ENCODE data around the gene THEMIS. TPM values are rescaled to one million over a fixed set of nuclear protein-coding genes. Genes with fewer than 3 reads are reported as not detected.

The THEMIS gene
- total RNA-seq, 1 experiment from 2014 or later, result 0.05 TPM

DNA sequence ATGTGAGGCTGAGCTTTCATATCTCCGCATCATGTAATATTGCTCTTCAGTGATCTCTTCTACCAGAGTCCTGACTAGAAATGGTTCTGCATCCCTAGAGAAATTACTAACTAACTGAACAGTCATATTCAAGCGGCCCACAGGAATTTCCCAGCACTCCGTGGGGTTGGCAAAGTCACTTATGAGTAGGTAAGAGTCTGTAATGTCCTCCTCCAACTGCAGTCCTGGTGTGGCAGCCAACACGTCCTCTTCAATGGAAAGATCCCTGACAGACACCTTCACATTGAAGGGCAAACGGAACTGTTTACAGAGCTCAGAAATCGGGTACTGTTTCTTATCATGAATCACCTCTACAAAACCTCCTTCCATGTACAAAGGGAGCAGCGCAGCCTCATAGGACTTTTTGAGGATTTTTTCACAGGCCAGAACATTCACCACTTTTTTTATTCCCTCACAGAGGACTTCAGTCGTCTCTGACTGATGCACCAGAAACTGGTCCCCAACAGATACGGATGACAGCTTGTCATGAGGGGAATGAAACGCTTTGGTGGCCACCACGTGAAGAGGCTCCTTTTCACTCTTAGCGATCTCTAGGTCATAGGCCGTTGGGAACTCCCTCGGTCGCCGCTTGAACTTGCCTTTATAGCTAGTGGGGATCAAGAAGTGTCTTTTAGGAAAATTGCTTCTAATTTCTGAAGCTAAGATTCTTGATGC, 87.7 kb downstream of the THEMIS start:
- CTCF ChIA-PET, result no interaction called here
- no peak overlapping the region for H3K27ac ChIP-seq (ENCODE audit: low read length)
- H3K27me3 ChIP-seq (ENCODE audit: control insufficient read depth, insufficient read depth, low read length), result 0 out of 2 replicates have a peak, but pooled peaks cover 3% of the 10 kb centered on the region
- POLR2A ChIA-PET, result no interaction called here
- no peaks in the 10 kb centered on the region for H3K9me3 ChIP-seq (ENCODE audit: control insufficient read depth, insufficient read depth, low read depth, low read length)
- intact Hi-C loops (cut with micrococcal nuclease; ENCODE audit: unreplicated experiment) (no loop called here), in situ Hi-C loops (cut with HindIII; ENCODE audit: low pct_unique_long_range_greater_than_20kb, low sequenced_read_pairs) (no loop called here)
- no peaks in the 10 kb centered on the region for H3K36me3 ChIP-seq (ENCODE audit: control insufficient read depth, insufficient read depth, low read length)
- no TSS peak for BruUV-seq (replicated peaks)
- no peaks in the 10 kb centered on the region for H3K4me1 ChIP-seq (ENCODE audit: control insufficient read depth, insufficient read depth, low read length)
- TF ChIP-seq REST (IDR thresholded peaks at IDR 0.05; ENCODE audit: insufficient read depth in 1 of 2, low read depth in 2 of 2, low read length in 1 of 2) (no peak), TCF7L2 (IDR thresholded peaks at IDR 0.05; ENCODE audit: low read depth, low read length) (no peak), CTCF (IDR thresholded peaks at IDR 0.05) (no peak), SIN3A (IDR thresholded peaks at IDR 0.05; ENCODE audit: borderline replicate concordance, insufficient read depth, low read depth, low read length) (no peak), POLR2AphosphoS5 (IDR thresholded peaks at IDR 0.05; ENCODE audit: low read depth, low read length) (no peak)
- ATAC-seq (no peak), DNase-seq (ENCODE audit: low read depth, low spot score) (no peak)
- no peak overlapping the region for H3K4me3 ChIP-seq (ENCODE audit: low read depth in 2 of 2, low read length in 2 of 2)

DNA sequence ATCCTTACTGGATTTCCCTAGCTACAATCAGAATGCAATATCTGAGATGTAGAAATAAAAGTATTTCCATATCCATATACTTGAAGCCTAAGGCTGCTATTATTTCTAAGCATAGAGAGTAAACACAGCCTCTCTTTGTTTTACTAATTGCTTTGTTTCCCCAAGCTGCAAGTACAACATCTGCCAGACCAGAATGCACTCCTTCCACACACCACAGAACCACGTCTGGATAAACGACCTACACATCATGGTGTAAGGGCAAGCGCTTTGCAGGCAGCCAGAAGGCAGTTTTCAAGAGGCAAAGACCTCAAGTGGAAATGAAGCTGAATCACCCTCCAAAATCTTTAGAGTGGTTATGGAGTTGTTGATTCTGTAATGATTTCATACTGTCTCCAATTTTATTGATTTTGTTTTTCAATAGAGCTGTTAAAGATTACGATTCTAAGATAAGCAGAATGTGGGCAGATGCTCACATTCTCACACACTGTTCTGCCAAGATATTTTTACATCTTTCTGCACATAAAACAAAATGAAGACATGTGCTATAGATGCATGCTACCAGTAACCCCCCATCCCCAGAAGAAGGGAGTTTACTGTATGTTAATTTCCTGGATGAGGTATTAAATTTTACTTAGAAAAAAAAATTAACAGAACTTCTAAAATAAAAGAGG, 88.8 kb downstream of the THEMIS start:
- no peaks in the 10 kb centered on the region for H3K36me3 ChIP-seq (ENCODE audit: control insufficient read depth, insufficient read depth, low read length)
- BruUV-seq (replicated peaks), result no TSS peak
- no peak overlapping the region for H3K27ac ChIP-seq (ENCODE audit: low read length)
- ChIA-PET CTCF (no interaction called here), POLR2A (no interaction called here)
- H3K27me3 ChIP-seq (ENCODE audit: control insufficient read depth, insufficient read depth, low read length), result 0 out of 2 replicates have a peak, but pooled peaks cover 3% of the 10 kb centered on the region
- H3K4me3 ChIP-seq (ENCODE audit: low read depth in 2 of 2, low read length in 2 of 2), result no peak overlapping the region
- no peak for DNase-seq (ENCODE audit: low read depth, low spot score)
- no peaks in the 10 kb centered on the region for H3K9me3 ChIP-seq (ENCODE audit: control insufficient read depth, insufficient read depth, low read depth, low read length)
- in situ Hi-C loops (cut with HindIII; ENCODE audit: low pct_unique_long_range_greater_than_20kb, low sequenced_read_pairs), result no loop called here
- intact Hi-C loops (cut with micrococcal nuclease; ENCODE audit: unreplicated experiment), result no loop called here
- TF ChIP-seq SIN3A (IDR thresholded peaks at IDR 0.05; ENCODE audit: borderline replicate concordance, insufficient read depth, low read depth, low read length), result no peak
- no peak for TF ChIP-seq REST (IDR thresholded peaks at IDR 0.05; ENCODE audit: insufficient read depth in 1 of 2, low read depth in 2 of 2, low read length in 1 of 2)
- TF ChIP-seq TCF7L2 (IDR thresholded peaks at IDR 0.05; ENCODE audit: low read depth, low read length), result no peak
- H3K4me1 ChIP-seq (ENCODE audit: control insufficient read depth, insufficient read depth, low read length), result no peaks in the 10 kb centered on the region
- ATAC-seq, result no peak

All from Panc1 (cell line).